Stimulated activated CD4-positive, alpha-beta T cell treated with anti-CD3 and anti-CD28 coated beads, Interleukin-15, amount 100 ng/mL, for 24 hours (primary cell): ENCODE results near the gene SLC37A2.
A peak's percentile ranks its signal among the peaks of the same experiment; 100 is the strongest.
"Not testable (repeated sequence)": the region's sequence is repeated elsewhere in the genome, so short reads cannot be mapped to it uniquely, and the experiment has no call there.

ENCODE experiments used
- DNase-seq: peaks from one replicate; pipeline ENCODE4 v3.0.0-alpha.2; 2020

Gene SLC37A2

GRCh38 chr11:125085301-125086081 is 22.4 kb downstream of the SLC37A2 start:
- no peak for DNase-seq

DNA sequence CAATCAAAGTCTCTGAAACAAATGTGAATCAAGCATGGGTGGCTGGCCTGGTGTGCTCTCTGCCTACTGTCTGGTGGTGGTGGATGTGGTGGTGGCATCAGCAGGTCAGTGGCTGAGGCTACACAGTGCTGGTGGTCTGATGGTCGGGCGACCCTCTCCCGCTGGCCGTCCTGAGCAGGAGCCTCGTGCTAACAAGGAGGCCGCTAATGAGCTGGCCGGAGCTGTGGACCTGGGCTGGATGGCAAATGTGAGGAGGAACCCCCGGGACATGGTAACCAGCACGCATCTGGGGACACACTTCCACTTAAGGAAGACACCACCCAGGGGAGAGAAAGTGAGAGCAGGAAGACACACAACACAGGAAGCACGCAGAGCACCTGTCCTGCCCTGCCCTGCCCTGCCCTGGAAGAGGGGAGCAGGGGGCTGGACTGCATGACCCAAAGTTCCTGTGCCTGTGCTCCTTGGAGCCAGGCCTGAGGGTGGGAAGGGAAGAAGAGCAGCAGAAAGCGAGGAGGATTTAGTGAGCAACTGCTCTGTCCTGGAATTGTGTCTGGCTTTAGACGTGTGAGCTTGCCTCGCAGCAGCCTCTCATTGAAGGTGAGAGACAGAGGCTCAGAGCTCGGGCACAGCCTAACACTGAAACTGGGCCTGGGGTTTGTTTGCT is 23.7 kb downstream of the SLC37A2 start:
- no peak for DNase-seq

DNA sequence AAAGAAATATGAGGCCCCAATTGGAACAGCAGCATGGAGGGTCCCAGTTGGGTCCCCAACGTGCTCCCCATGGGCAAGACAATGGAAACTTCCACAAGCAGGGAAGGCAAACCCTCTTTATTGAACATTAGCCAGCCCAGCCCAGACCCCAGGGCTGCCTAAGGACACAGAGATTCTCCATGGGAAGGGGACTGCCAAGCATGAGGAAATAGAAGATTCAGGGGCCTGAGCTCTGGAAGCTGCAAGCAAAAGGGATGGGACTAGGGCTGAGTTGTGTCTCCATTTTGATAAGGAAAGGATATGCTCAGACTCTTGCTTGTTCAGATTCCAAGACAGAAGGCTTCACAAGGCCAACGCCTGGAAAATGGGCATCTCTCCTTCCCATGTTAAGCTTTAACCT is 25.0 kb downstream of the SLC37A2 start:
- DNase-seq, result no peak

- no peak for DNase-seq
Observed at GRCh38 chr11:125088576-125089455, 25.7 kb downstream of the SLC37A2 start.

GRCh38 chr11:125089481-125089880 is 26.4 kb downstream of the SLC37A2 start:
- not testable (repeated sequence) for DNase-seq

DNA sequence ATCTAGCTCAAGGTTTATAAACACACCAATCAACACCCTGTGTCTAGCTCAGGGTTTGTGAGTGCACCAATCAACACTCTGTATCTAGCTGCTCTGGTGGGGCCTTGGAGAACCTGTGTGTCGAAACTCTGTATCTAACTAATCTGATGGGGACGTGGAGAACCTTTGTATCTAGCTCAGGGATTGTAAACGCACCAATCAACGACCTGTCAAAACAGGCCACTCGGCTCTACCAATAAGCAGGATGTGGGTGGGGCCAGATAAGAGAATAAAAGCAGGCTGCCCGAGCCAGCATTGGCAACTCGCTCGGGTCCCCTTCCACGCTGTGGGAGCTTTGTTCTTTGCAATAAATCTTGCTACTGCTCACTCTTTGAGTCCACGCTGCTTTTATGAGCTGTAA is 27.0 kb downstream of the SLC37A2 start:
- not testable (repeated sequence) for DNase-seq

DNA sequence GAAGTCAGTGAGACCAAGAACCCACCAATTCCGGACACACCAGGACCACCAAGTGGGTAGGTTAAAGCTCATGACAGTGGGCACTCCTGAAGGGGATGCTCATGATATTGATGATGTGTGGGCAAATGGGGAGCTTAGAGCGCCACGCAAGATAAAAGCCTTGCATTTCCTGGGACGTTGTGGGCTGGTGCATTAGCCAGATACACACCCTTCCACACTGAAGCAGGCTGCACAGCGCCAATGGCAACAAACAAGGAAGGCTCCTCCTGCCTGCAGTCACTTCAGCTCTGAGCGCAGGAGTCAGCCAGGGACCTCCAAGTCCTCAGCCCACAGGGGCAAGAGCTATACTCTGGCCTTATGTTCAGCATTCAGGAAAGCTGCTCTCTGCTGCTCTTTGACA is 27.7 kb downstream of the SLC37A2 start:
- no peak for DNase-seq

DNA sequence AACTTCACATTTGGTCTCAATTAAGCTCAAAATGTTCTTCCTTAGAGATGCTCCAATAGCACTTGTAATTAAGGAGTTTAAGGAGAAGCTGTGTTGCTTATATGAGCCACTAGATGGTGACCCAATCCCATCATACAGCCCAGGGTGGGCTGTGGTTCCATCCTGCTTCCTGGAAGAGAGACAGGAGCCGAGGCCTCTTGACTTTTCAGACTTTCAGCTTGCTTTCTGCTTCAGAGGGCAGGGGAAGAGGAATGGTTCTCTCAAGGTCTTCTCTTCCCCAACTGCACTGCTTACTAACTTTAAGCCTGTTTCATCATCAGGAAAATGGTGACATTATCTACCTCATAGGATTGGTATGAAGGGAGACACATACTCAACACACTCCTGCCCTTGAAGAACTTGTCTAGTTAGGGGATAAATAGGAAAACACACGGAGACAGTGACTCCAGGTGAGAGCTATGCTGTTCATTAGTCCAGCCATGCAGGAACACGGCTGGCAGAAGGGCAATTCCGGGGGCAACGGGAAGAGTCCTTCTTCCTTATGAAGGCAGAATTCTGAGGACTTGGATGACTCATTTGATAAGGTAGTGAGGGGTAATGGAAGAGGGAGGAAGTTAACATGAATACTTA is 28.3 kb downstream of the SLC37A2 start:
- DNase-seq, result no peak

DNA sequence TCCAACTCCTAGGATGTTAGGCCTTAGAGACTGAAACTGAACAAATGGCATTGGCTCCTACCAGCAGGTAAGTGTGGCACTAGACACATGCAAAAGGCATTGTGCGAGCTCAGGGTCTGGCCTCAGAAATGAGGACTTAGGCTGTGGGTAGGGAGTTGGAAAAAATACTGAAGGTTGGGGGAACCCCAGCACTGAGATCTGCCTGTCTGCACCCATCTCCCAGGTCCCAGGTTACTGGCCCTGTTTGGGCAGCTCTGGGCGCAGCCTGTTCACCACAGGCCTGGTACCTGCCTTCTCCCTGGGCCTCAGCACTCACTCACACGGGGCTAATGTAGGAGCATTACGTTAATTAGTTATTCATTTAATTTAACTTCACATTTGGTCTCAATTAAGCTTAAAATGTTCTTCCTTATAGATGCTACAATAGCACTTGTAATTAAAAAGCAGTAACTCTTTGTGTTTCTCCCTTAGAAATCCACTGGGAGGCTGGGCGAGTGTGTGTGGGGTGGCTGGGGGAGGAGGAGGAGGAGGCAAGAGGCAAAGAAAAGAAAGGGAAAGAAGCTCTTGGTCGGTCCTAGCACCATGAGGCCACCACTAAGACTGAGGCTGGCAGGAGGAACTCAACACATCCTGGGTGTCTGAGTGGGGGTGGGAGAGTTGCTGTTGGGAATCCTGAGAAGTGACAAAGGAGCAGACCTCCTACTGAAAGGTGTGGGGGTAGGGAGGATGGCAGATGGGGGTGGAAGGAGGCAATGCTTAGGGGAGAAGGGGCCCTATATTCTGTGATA is 29.0 kb downstream of the SLC37A2 start:
- no peak for DNase-seq

GRCh38 chr11:125092669-125093068 is 29.6 kb downstream of the SLC37A2 start:
- no peak for DNase-seq

- DNase-seq, result no peak
Observed at GRCh38 chr11:125093502-125093901, 30.4 kb downstream of the SLC37A2 start.

DNA sequence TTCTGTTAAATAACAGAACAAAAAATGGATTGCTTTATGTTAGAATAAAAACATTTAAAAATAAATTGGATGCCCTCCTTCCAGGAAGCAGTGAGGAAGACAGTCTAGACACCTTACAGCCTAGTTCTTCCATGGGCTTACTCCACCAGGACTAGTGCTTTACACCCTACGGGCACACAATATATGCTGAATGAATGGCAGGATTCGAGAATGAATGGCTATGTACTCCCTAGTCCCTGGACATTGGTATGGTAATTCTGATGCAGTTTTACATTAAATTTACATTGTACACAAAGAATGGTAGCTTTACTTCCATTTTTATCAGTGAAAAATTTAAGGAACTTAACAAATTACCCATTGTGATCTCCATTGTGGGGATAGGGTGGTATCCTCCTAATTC is 31.6 kb downstream of the SLC37A2 start:
- DNase-seq, result no peak

DNA sequence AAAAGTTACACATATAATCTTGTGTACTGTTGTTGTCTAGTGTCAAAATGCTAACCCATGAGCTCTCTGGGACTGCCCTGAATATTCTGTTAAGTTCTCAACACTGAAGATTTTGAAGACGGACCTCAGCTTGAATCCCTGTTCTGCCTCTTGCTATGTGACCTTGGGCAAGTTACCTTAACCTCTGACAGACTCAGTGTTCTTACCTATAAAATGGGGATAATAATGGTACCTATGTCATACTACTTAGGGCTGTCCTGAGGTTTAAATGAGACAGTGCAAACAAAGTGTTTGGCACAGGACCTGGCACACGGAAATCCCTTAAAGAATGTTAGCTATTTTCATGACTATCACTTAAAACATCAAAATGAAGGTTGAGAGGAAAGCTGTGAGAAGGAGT is 37.0 kb downstream of the SLC37A2 start:
- no peak for DNase-seq

GRCh38 chr11:125101596-125101995 is 38.5 kb downstream of the SLC37A2 start:
- no peak for DNase-seq

DNA sequence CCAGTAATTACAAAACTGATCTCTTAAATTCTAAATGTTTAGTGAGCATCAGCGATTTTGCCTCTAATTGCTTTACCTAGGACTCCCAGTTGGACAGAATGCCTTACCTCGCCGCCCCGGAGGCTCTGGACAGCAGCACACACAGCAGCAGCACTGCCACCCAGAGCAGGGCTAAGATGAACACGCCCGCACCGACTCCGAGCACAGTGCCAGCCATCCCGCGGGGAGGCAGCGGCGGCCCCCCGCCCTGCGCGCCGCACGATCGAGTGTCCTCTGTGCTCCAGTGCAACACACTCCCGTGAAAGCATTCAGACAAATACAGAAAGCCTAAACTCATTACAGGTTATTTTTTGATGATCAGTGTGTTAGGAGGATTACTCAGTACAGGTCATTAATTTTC is 38.9 kb downstream of the SLC37A2 start:
- DNase-seq, result no peak

GRCh38 chr11:125102510-125102909 is 39.4 kb downstream of the SLC37A2 start:
- DNase-seq, result no peak

DNA sequence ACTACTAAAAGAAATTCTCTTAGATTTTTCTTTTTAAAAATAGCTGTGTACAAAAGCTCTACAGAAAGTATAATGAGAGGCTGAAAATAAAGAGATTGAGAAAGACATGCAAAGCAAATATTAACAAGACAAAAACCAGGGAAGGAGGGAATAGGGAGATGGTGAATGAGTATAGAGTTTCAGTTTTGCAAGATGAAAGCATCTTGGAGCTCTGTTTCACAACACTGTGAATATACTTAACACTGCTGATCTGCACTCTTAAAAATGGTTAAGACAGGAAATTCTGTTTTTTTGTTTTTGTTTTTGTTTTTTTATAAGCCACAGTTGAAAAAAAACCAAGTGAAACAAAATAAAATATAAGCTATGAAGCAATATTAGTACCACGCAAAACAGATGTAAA is 42.8 kb downstream of the SLC37A2 start:
- no peak for DNase-seq

DNA sequence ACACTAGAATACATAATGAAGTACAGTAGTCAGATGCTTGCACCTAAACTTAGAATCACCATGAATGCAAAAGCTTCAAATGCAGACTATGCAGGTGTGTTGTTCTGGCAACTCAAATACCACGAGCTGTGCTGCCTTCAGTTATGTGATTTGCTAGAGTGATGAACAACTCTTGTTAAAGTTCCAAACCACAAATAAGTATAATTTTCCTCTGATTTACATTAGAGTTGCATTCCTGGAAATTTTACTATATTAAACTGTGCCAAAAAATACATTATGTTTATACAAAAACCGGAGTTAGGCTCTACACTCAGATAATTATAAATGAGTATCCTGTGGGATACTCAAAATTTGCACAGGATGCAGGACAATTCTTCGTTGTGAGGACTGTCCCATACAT is 45.4 kb downstream of the SLC37A2 start:
- no peak for DNase-seq

DNA sequence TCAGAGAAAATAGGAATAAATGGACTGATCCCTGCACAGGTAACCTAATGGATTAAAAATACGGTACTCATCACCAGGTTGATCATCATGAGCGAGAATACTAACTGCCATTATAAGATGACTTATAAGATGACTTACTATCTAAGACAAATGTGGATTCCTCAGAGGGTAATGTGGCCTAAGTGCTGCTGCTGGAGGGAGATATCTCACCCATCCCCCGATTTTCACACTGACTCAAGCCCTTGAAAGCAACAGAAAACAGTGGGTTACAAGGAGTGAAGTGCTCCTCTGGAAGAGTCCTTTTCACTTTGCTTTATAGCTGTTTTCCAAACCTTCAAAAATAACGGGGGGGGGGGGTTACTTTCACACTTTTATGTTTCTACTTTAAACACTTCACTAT is 47.4 kb downstream of the SLC37A2 start:
- peak; percentile 11 for DNase-seq

DNA sequence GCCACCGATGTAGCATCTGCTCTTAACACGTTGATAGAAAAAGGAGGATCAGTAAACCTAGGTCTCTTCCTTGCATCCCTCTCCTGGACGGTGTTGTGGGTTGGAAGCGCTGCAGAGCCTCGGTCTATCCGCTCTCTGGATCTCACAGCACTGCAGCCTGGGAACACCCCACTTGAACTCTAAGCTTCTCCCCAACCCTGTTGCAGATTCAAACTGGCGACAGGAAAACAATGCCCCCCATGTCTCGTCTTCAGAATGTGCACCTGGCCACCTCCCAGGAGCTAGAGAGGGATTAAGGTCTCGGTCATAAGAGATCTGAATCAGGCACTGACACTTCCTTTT is 47.9 kb downstream of the SLC37A2 start:
- DNase-seq, result peak; percentile 13

DNA sequence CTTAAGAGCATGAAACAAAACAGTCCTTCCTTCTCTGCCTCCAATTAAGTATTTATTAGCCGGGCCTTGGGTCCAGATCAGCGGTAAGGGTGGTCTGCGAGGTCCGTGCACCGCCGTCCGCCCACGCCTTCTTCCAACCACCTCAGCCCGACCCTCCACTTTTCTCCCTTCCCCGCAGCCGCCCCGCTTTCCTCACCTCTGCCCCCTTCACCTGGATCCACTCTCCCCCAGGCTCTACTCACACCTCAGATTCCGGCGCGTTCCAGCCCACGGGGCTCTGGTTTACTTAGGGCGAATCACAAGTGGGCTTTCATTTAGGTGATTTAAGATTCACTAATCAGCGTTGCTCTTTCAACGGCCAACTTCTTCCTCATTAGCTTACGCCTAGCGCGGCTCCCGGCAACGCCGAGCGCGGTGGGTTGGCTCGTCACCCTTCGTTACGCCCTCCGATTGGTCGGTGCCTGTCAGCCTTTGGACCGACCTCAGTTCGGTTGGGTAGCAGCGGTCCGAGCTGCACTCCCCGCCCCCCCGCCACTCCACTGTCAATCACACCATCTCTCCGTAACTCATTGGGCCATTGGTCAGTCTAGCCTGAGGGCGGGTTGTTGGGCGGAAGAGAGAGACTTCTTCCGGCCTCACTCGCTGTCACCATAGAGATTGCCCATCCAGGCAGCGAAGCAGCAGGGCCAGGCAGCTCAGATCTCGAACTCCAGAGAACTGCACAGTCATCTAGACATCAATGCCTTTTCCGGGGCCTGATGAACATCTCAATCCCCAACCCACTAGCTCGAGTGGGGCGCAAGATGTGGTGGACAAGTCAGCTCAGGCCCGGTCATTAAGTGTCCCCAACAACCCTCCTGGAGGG is 48.5 kb downstream of the SLC37A2 start, which contains the start of gene TMEM218:
Gene TMEM218 (minus strand): TSS at position 284 of the 865 bp plus-strand sequence. CDS start 9,385 bp downstream, outside the sequence.
- DNase-seq, result peak; percentile 98
